ENCODE results near the gene HS3ST3B1.

The HS3ST3B1 gene

GRCh38 chr17:14355556-14355955 is 54.7 kb downstream of the HS3ST3B1 start:
- DNase-seq (ENCODE audit: low spot score): no peak

DNA sequence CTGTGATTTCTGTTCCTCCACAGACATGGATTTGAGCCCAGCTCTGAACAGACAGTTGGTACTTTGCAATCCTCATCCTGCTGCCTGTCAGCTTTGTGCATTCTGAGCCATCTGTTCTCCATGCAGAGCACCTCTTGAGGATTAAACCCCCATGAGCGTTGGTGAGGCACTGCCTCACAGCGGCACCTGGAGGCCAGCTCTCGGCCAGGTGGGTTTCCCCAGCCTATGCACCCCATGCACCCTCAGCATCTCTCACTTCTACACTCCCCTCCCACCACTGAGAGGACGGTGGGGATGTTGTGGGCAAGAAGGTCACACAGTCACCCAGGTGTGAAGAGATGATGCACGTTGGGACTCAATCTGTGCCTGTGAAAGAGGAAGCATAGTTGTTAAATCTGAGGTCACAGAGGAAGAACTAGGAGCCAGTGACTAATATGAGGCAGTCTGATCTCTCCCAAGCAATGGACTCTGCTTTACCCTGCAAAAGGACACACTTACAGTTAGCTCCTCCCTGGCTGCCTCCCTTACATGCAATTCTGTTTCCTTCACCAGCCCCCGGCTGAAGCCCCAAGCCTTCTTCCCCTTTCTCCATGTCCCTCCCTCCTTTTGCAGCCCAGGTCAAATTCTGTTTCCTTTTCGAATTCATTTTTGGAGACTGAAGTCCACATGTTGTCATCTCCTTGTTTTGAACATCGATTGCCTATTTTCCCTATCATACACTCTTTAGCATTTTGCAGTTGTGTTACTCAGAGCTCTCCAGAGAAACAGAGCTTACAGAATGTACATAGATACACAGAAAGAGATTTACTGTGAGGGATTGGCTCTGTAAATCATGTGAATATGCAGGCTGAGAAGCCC is 58.5 kb downstream of the HS3ST3B1 start:
- no peak for DNase-seq (ENCODE audit: low spot score)

- DNase-seq (ENCODE audit: low spot score): no peak
These were observed 60.0 kb downstream of the HS3ST3B1 start for GRCh38 chr17:14360856-14361255.

- no peak for DNase-seq (ENCODE audit: low spot score)
These were observed 60.6 kb downstream of the HS3ST3B1 start for GRCh38 chr17:14361470-14361869.

DNA sequence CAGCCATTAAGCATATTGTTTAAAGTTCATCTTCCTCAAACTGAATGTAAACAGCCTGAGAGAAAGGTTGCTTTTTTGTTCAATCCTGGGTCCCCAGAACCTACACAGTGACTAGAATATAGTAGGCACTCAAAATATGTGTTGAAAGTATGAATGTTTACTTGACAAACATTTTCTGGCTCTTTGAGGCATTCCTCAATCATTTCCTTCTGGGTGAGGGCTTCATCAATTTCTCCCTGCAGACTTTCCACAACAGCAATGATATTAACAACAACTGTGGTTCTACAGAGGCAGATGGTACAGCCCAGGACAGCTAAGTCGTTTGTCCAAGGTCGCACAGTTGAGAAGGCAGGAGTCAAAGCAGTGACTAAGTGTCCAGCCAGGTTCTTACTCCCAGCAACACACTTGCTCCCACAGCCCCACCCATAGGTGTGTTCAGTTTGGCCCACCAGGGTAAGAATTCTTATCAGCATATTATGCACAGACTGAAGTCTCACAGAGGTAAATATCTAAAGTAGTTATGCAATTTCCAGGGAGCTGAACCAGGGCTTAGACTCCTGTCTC is 61.1 kb downstream of the HS3ST3B1 start:
- no peak for DNase-seq (ENCODE audit: low spot score)

- DNase-seq (ENCODE audit: low spot score): no peak
These were observed 65.3 kb downstream of the HS3ST3B1 start for GRCh38 chr17:14366199-14366598.

DNA sequence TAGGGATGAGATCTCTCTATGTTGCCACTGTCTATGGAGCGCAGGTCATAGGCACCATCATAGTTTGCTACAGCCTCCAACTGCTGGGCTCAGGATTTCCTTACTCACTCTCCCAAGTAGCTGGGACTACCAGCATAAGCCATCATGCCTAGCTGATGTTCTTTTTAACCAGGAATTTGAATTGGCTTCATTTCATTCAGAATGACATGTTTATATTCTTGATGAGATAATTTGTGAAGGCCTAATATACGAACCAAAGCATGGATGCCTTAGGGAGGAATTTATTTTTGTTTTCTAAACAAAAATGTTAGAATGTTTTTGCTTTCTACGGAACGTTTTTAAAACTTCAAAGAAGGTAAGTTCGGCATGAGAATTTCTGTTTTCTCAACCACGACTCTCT is 71.6 kb downstream of the HS3ST3B1 start:
- DNase-seq (ENCODE audit: low spot score): no peak

- no peak for DNase-seq (ENCODE audit: low spot score)
These were observed 72.2 kb downstream of the HS3ST3B1 start for GRCh38 chr17:14372905-14373613.

DNA sequence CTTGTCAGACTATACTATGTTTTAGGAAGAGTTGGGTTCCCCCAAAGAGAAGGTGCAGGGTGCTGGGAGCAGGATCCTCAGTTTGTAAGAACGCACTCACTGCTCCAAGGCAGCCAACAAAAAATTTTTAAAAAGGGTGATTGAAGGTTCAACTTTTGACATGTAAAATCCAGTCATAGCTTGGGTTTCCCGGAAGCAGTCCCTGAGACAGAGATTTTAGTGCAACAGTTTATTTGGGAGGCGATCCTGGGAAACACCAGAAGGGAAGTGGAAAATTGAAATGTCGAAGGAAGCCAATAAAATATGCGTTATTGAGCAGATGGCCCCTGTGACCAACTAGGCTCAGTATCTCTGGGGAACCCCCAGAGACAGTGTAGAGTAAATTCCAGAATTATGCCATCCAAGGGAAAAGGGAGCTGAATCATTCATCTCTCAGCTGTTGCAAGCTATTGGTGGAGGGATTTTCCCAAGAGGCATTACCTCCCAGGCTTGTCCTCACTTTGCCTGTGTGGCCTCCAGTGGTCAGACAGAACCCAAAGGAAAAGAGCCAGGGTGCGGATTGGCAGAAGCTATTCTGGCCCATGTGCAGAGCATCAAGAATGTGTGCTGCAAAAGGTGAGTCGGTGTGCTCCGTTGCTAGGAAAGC is 72.9 kb downstream of the HS3ST3B1 start:
- no peak for DNase-seq (ENCODE audit: low spot score)

GRCh38 chr17:14374268-14374667 is 73.4 kb downstream of the HS3ST3B1 start:
- DNase-seq (ENCODE audit: low spot score): no peak

DNA sequence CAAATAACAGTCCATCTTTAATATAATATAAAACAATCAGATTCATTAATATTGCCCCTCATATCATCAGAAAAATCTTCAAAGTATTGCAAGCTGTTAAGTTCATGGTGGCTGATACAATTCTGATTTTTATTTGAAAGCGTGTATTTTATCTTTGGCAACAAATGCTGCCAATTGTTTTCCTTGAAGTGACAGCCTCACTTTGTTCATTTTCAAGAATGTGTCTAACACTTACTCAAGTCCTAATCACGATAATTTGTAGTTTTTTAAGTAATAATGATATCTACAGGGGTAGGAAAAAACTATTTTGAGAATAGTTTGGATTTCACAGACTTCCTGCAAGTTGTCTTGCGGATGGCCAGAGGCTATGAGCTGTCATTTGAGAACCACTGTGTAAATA is 75.8 kb downstream of the HS3ST3B1 start:
- no peak for DNase-seq (ENCODE audit: low spot score)

DNA sequence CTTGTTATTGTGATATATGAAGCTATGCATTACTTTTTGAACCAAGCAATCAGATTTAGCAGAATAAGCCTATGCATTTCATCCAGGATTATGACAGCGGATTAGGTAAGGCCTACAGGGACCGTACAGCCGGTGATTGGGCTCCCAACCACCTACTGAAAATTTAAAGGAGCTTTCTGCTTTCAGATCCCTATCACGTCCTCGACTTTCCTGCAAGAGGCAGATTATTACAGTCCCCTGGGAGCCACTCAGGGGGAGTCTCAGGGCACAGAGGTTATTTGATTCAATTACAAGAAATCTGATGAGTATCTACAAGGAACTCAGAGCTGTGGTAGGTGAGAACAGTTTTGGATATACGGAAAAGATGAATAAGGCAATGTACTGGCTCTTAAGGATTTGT is 80.7 kb downstream of the HS3ST3B1 start:
- no peak for DNase-seq (ENCODE audit: low spot score)

DNA sequence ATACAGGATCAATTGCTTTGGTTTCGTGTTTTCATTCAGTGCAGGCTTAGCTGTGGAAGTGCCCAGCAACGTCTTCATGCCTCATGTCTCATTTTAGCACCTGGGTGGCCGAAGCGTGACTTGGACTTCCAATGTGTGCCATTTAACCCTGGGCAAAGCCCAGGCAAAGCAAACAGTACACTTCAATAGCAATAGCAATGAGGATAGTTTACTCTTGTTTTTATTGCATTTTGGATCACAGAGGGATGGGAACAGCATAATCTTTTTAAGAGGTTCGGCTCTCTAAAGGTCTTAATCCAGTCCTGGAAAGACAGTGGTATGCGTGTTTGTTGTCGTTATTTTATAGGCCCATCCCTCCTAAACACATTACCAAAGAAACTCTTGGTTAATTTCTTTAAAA is 86.2 kb downstream of the HS3ST3B1 start:
- DNase-seq (ENCODE audit: low spot score): no peak

DNA sequence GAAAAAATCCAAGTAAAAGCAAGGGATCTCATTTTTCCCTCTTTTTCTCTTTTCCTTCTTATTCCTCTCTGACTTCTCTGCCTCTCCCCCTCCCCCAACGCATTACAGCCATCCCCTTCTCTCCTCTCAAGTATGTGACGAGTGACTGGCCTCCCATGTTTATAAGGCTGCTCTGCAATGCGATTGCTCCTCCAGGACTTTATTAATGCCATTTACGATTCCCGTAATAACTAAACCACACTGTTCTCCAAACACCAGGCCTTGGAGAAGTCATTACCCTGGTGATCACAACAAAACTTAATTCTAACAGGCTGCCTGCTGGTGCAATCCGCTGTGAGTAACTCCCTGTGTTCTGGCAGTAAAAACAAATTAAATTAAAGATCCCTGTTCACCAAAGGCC is 88.8 kb downstream of the HS3ST3B1 start:
- no peak for DNase-seq (ENCODE audit: low spot score)

DNA sequence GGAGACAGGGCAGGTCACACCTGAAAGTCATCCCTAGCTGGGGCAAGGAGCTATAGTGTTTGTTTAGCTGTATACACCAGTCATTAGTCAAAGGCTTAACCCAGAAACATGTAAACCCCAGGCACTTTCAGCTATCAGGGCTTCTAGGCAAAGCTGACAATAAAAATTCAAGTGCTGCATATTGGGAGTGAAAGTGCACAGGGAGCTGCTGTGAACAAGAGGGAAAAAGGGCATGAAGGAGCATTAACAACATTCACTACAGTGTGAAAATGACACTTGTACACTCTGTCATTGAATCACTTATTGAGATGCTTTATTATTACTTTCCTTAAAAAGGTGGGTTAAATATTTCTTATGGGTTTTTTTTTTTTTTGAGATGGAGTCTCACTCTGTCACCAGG is 92.8 kb downstream of the HS3ST3B1 start:
- no peak for DNase-seq (ENCODE audit: low spot score)

DNA sequence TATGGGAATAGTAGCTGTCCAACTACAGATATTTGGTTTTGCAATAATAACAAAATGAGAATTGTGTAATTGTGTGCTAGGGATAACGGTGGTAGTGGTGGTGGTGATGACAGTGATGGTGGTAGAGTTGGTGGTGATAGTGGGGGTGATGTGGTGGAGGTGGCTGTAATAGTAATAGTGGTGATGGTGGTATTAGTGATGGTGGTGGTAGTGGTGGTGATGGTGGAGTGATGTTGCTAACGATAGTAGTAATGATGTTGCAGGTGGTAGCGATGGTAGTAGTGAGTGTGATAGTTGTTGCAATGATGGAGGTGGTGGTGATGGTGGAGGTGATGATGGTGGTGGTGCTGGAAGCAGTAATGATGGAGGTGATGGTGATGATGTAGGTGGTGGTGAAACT is 94.4 kb downstream of the HS3ST3B1 start:
- no peak for DNase-seq (ENCODE audit: low spot score)

- DNase-seq (ENCODE audit: low spot score): no peak
These were observed 95.7 kb downstream of the HS3ST3B1 start for GRCh38 chr17:14396547-14396946.

GRCh38 chr17:14398766-14399165 is 97.9 kb downstream of the HS3ST3B1 start:
- DNase-seq (ENCODE audit: low spot score): no peak

All from LoVo (cell line).